Natural killer cell (primary cell): Measurements from ENCODE around the gene ARRB1. TPM values are rescaled to one million over a fixed set of nuclear protein-coding genes. Genes with fewer than 3 reads are reported as not detected.
A peak's percentile ranks its signal among the peaks of the same experiment; 100 is the strongest.

ENCODE experiments used
- ATAC-seq, 3 donors: fragments of 150-1000 bp in 2 of 3; fragments of 200-7000 bp in 1 of 3; cut with Tn5 transposase; 1 replicate in 1 of 3; 2 replicates in 2 of 3; pipeline ENCODE4 v1.10.0; 2021; ENCODE audit warnings: mild to moderate bottlenecking in 2 of 3, moderate library complexity in 2 of 3
- DNase-seq, 2 donors: peaks; one replicate each; pipeline versions ENCODE4 v3.0.0 to v3.0.0-alpha.2; 2013 to 2021; ENCODE audit warnings: mixed read lengths in 1 of 2
- H3K27ac ChIP-seq: one replicate; pipeline ENCODE4 v1.5.1; 2013; ENCODE audit warnings: mild to moderate bottlenecking, low read length
- H3K27me3 ChIP-seq: one replicate; pipeline ENCODE4 v1.6.1; 2013; ENCODE audit warnings: low read length; ENCODE audit not compliant: control insufficient read depth, insufficient read depth
- H3K36me3 ChIP-seq: one replicate; pipeline ENCODE4 v1.6.1; 2013; ENCODE audit warnings: low read length; ENCODE audit not compliant: control insufficient read depth, insufficient read depth
- H3K4me1 ChIP-seq: one replicate; pipeline ENCODE4 v1.6.1; 2013; ENCODE audit warnings: low read length; ENCODE audit not compliant: control insufficient read depth, insufficient read depth
- H3K4me3 ChIP-seq: one replicate; pipeline ENCODE4 v1.5.1; 2013; ENCODE audit warnings: low read length
- H3K9me3 ChIP-seq: one replicate; pipeline ENCODE4 v1.6.1; 2013; ENCODE audit warnings: low read length; ENCODE audit not compliant: control insufficient read depth, insufficient read depth
- H3K27ac Mint-ChIP-seq, 2 donors: one replicate each; pipeline ENCODE4 v1.8.0; 2022; ENCODE audit warnings: mild to moderate bottlenecking in 2 of 2, mixed read lengths in 2 of 2, moderate library complexity in 1 of 2
- H3K27me3 Mint-ChIP-seq, 2 donors: one replicate each; pipeline ENCODE4 v1.8.0; 2022; ENCODE audit warnings: low read depth in 2 of 2, mixed read lengths in 2 of 2
- H3K36me3 Mint-ChIP-seq: one replicate; pipeline ENCODE4 v1.8.0; 2022; ENCODE audit warnings: mixed read lengths
- H3K4me1 Mint-ChIP-seq, 2 donors: one replicate each; pipeline ENCODE4 v1.8.0; 2022; ENCODE audit warnings: mixed read lengths in 2 of 2
- H3K4me3 Mint-ChIP-seq: one replicate; pipeline ENCODE4 v1.8.0; 2022; ENCODE audit warnings: mild to moderate bottlenecking, moderate library complexity, mixed read lengths
- H3K9me3 Mint-ChIP-seq, 2 donors: one replicate each; pipeline ENCODE4 v1.8.0; 2022; ENCODE audit warnings: mixed read lengths in 2 of 2
- CTCF ChIP-seq: fragments of 200-600 bp; IDR thresholded peaks from one replicate; pipeline ENCODE4 v1.8.0; 2022; ENCODE audit warnings: antibody characterized with exemption
- WGBS: methylation state at CpG from one replicate; pipeline ENCODE4 v1.1.7; 2013; ENCODE audit warnings: missing lambda C conversion rate; ENCODE audit not compliant: insufficient coverage; 5-methylcytosine and 5-hydroxymethylcytosine counted together
- intact Hi-C: fragments of 100-400 bp; cut with micrococcal nuclease; formaldehyde crosslinking; loops from one replicate; pipeline ENCODE4 v1.14.2; 2022
- total RNA-seq, 4 donors: library from RNA; stranded (reverse); fragments of 120-200 nt in 1 of 4; gene quantifications; one replicate each; pipeline versions ENCODE4 v1.2.3 to v1.2.4, GENCODE V29; 2013 to 2022

The ARRB1 gene
- total RNA-seq, 3 donors from 2014 or later (not counting 1 experiment from before 2014, with no cell fraction given): 128 to 200 (median 174) TPM

- 73% methylated on average over 4 of the region's 8 CpGs for WGBS
- Mint-ChIP-seq H3K4me1 (no peaks in the 10 kb centered on the region), H3K4me3 (no peak overlapping the region), H3K36me3 (no peaks in the 10 kb centered on the region), H3K27me3 (peaks cover 30 to 31% of the 10 kb centered on the region in 2 donors), H3K27ac (no peak overlapping the region), H3K9me3 (no peaks in the 10 kb centered on the region)
- no peak for DNase-seq
- Histone ChIP-seq H3K27me3 (peaks cover 7% of the 10 kb centered on the region), H3K9me3 (no peaks in the 10 kb centered on the region), H3K4me3 (no peak overlapping the region), H3K36me3 (no peaks in the 10 kb centered on the region), H3K4me1 (peaks cover 7% of the 10 kb centered on the region), H3K27ac (no peak overlapping the region)
- intact Hi-C loops: no loop called here
- TF ChIP-seq CTCF: no peak
- ATAC-seq: no peak
Measured at GRCh38 chr11:75236062-75236461, 115.4 kb downstream of the ARRB1 start.

GRCh38 chr11:75233754-75234172 is 117.7 kb downstream of the ARRB1 start:
- Histone ChIP-seq H3K9me3 (no peaks in the 10 kb centered on the region), H3K27ac (no peak overlapping the region), H3K4me1 (no peaks in the 10 kb centered on the region), H3K4me3 (no peak overlapping the region), H3K36me3 (no peaks in the 10 kb centered on the region), H3K27me3 (no peaks in the 10 kb centered on the region)
- Mint-ChIP-seq H3K4me3 (no peak overlapping the region), H3K9me3 (no peaks in the 10 kb centered on the region), H3K4me1 (no peaks in the 10 kb centered on the region), H3K27ac (no peak overlapping the region), H3K36me3 (no peaks in the 10 kb centered on the region), H3K27me3 (peaks cover 26 to 38% of the 10 kb centered on the region in 2 donors)
- DNase-seq: peak in 1 of 2 donors; percentile 47
- no peak for TF ChIP-seq CTCF
- intact Hi-C loops: no loop called here
- 53% methylated on average over 3 of the region's 3 CpGs for WGBS
- ATAC-seq: no peak

GRCh38 chr11:75230621-75231020 is 120.8 kb downstream of the ARRB1 start:
- no peaks in the 10 kb centered on the region for H3K36me3 Mint-ChIP-seq

More at GRCh38 chr11:75230621-75231020, 120.8 kb downstream of the ARRB1 start:
- no peaks in the 10 kb centered on the region for H3K4me1 ChIP-seq
- H3K36me3 ChIP-seq: no peaks in the 10 kb centered on the region
- WGBS: 78% methylated on average over 2 of the region's 2 CpGs
- Mint-ChIP-seq H3K27ac (no peak overlapping the region), H3K4me1 (no peaks in the 10 kb centered on the region), H3K9me3 (no peaks in the 10 kb centered on the region), H3K4me3 (no peak overlapping the region), H3K27me3 (peaks cover 16 to 22% of the 10 kb centered on the region in 2 donors)
- TF ChIP-seq CTCF: no peak
- H3K4me3 ChIP-seq: no peak overlapping the region
- no peak overlapping the region for H3K27ac ChIP-seq
- intact Hi-C loops: no loop called here
- ATAC-seq: no peak
- no peaks in the 10 kb centered on the region for H3K27me3 ChIP-seq
- no peak for DNase-seq
- no peaks in the 10 kb centered on the region for H3K9me3 ChIP-seq
